GM21447 (cell line): ENCODE measurements around the gene CEP112.
A peak's percentile ranks its signal among the peaks of the same experiment; 100 is the strongest.
"Not testable (repeated sequence)": the region's sequence is repeated elsewhere in the genome, so short reads cannot be mapped to it uniquely, and the experiment has no call there.

Experiments
- ATAC-seq: cut with Tn5 transposase; IDR thresholded peaks from one replicate; pipeline ENCODE4 v1.9.1; 2021; ENCODE audit not compliant: unreplicated experiment

The CEP112 gene

GRCh38 chr17:65794572-65794971, 397.4 kb downstream of the CEP112 start:
- no peak for ATAC-seq

GRCh38 chr17:65790241-65790640, 401.7 kb downstream of the CEP112 start:
- no peak for ATAC-seq

- ATAC-seq = no peak
Measured at GRCh38 chr17:65787503-65787902, 404.4 kb downstream of the CEP112 start.

GRCh38 chr17:65786479-65786878, 405.5 kb downstream of the CEP112 start:
- no peak for ATAC-seq

GRCh38 chr17:65785109-65785508, 406.8 kb downstream of the CEP112 start:
- ATAC-seq = no peak

GRCh38 chr17:65783845-65784334, 408.0 kb downstream of the CEP112 start:
- no peak for ATAC-seq

GRCh38 chr17:65782104-65782706, 409.7 kb downstream of the CEP112 start:
- not testable (repeated sequence) for ATAC-seq

GRCh38 chr17:65780111-65780510, 411.8 kb downstream of the CEP112 start:
- no peak for ATAC-seq

- no peak for ATAC-seq
Measured at GRCh38 chr17:65776890-65777289, 415.0 kb downstream of the CEP112 start.

GRCh38 chr17:65774787-65775186, 417.1 kb downstream of the CEP112 start:
- no peak for ATAC-seq

GRCh38 chr17:65772989-65773388, 418.9 kb downstream of the CEP112 start:
- ATAC-seq = no peak

GRCh38 chr17:65771704-65772103, 420.2 kb downstream of the CEP112 start:
- no peak for ATAC-seq

GRCh38 chr17:65763786-65764185, 428.1 kb downstream of the CEP112 start:
- no peak for ATAC-seq

- ATAC-seq = no peak
Measured at GRCh38 chr17:65762973-65763372, 429.0 kb downstream of the CEP112 start.

GRCh38 chr17:65759532-65759931, 432.4 kb downstream of the CEP112 start:
- ATAC-seq = no peak

- ATAC-seq = no peak
Measured at GRCh38 chr17:65756760-65757159, 435.2 kb downstream of the CEP112 start.

- no peak for ATAC-seq
Measured at GRCh38 chr17:65755799-65756198, 436.1 kb downstream of the CEP112 start.

- ATAC-seq = no peak
Measured at GRCh38 chr17:65754630-65755029, 437.3 kb downstream of the CEP112 start.

GRCh38 chr17:65754081-65754480, 437.9 kb downstream of the CEP112 start:
- no peak for ATAC-seq

- ATAC-seq = no peak
Measured at GRCh38 chr17:65753348-65753747, 438.6 kb downstream of the CEP112 start.

GRCh38 chr17:65751263-65751662, 440.7 kb downstream of the CEP112 start:
- no peak for ATAC-seq

GRCh38 chr17:65750631-65751115, 441.3 kb downstream of the CEP112 start:
- ATAC-seq = peak; percentile 67

- no peak for ATAC-seq
Measured at GRCh38 chr17:65750166-65750565, 441.8 kb downstream of the CEP112 start.
